Erythroblast (primary cell): ENCODE data around the gene ILF3.

Experiments
- DNase-seq, 2 experiments: peaks; one replicate each; lab custom pipeline; 2025; lab: John Stamatoyannopoulos, UW
- GATA1 ChIP-seq: IDR thresholded peaks from 2 replicates; pipeline ENCODE4 v1.6.1; 2011; ENCODE audit warnings: low read depth, mild to moderate bottlenecking, control low read depth, low read length, moderate library complexity
- POLR2A ChIP-seq: IDR thresholded peaks from 2 replicates; pipeline ENCODE4 v1.6.1; 2011; ENCODE audit warnings: mild to moderate bottlenecking, low read length

ILF3 gene

DNA sequence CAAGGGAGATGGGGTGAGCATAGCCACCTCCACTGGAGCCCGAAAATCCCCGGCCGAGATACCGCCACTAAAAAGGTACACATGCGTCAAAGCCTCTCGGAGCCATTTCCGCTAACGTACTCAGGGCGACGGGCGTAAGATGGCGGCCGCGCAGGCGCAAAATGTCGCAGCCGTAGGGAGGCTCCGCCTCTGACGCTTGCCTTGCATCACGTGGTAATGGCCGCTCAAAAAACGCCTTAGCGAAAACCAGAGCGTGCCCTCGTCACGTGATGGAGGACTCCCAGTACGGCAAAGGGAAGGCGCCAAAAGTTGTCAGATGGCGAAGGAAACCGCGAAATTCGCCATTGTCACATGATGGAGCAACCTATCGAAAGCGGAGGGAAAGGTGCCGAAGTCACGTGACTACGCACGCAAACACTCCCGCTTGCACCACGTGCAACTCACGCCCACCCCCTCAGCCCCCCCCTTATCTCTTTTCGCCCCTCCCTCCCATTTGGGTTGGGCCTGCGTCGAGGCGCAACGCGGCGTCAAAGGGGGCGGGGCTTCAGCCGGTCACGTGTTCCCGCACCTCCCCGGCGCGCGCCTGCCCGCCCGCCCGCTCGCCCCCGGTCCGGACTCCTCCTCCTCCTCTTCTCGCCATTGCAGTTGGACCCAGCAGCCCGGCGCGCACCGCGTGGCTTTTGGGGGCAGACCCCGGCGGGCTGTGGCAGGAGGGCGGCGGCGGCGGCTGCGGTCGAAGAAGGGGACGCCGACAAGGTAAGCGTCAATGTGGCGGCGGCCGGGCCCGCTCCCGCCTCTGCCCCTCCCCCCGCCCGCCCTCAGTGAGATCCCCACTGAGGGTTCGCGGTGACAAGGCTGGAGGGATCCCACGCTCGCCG is at the start of gene ILF3:
TSS of gene ILF3 (plus strand) at position 615 of the 878 bp plus-strand sequence. CDS start 16,260 bp downstream, outside the sequence.
- TF ChIP-seq GATA1 (peak; percentile 28), POLR2A (peak; percentile 99)
- DNase-seq = peak; percentile 100

DNA sequence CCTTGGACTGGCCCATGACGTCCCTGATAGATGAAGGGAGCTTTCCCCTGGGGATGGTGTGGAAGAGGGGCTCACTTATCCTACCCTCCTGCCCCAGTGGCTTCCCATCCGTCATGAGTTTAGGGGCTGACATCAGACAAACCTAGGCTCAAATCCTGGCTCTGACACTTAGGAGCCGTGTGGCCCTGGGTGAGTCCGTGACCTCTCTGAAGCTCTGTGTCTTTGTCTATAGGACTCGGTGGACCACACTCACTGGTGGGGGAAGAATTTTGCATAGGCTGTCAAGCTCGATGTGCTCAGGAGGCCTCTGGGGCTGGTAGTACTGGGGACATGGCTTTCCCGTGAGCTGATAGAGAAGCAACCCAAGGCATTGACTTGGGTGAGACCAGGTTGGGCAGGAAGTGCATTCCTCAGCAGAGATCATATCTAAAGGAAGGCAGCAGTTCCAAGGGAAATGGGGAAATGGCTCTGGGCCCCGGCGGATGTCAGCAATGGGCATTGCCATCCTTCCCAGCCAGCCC is 49.6 kb upstream of the ILF3 start:
- no peak for DNase-seq
- no peak for TF ChIP-seq POLR2A
- no peak for TF ChIP-seq GATA1

DNA sequence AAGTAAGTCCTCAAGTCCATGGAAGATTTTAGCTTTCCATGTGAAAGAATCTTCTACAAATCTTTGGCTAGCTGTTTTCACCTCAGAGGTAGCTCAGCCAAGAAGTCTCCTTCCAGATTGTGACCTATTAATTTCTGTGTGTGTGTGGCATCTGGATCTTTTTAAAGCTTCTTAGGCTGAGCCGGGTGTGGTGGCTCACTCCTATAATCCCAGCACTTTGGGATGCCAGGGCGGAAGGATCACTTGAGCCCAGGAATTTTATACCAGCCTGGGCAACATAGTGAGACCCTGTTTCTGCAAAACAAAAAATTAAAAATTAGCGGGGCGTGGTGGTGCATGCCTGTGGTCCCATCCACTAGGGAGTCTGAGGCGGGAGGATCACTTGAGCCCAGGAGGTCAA is 42.2 kb upstream of the ILF3 start:
- no peak for DNase-seq
- TF ChIP-seq POLR2A = no peak
- TF ChIP-seq GATA1 = no peak

DNA sequence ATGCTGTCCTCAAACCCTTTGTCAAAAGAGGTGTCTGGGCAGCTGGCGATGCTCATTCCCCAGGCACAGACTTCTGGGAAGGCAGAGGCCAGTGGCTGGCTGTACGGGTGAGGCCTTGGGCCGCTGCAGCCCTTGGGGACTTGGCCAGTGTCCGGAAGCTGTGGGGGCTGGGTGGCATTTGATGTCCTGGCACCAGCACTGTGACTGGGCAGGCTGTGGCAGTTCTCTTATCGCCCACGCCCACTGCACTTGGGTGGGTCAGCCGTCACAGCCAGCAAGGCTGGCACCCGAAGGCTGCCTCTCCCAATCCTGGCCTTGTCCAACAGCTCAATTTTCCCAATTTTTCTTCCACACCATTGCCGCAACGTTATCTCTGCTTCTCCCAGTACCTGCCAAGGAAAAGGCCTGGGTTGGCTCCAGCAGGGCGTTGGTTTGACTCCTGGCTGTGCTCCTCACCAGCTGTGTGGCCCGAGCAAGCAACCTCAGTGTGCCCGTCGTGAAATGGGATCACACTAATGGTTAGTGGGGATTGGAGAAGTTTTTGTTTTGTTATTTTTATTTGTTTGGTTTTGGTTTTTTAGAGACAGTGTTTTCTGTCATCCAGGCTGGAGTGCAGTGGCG is 41.5 kb upstream of the ILF3 start:
- DNase-seq = no peak
- TF ChIP-seq POLR2A = peak; percentile 67
- no peak for TF ChIP-seq GATA1

DNA sequence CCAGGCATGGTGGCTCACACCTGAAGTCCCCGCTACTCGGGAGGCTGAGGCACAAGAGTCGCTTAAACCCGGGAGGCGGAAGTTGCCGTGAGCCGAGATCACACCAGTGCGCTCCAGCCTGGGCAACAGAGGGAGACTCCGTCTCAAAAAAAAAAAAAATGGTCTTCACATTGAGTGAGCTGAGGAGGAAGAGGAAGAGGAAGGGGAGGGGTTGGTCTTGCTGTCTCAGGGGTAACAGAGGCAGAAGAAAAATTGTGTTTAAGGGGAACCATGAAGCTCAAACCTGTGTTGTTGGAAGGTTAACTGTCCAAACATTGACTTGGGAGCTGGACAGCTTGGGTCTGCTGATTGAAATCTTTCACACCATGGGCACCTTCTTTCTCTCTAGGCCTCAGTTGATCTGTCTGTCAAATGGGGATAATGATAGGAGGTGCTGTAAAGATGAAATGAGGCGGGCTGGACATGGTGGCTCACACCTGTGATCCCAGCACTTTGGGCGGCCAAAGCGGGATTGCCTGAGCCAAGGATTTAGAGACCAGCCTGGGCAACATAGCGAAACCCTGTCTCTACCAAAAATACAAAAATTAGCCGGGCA is 38.6 kb upstream of the ILF3 start:
- DNase-seq = no peak
- no peak for TF ChIP-seq POLR2A
- no peak for TF ChIP-seq GATA1

DNA sequence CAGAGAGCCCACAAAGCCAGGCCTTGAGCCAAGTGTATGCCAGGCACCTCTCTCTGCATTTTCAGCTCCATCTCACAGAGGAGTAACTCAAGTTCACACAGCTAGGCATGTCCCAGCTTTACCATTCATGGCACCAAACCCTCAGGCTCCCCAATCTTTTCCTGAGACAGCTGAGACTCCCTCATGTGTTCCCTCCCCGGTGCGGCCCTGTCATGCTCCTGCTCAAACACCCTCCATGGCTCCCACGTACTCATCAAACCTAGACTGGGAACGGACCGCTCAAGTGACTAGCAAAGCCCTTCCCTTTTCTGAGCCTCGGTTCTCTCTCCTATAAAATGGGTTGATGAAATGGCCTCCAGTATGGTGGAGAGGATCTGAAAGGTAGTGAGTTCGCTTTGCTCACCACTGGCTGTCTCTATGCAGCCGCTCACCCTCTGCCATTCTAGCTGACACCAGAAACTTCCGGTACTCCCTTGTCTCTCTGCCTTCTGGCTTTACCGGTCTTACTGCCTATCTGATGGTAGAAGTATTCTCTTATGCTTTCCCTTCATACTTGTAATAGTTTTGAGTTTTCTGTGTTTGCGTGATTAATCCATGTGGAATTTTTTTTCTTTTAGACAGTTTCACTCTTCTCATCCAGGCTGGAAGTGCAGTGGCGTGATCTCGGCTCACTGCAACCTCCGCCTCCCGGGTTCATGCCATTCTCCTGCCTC is 36.6 kb upstream of the ILF3 start:
- peak; percentile 33 for TF ChIP-seq POLR2A
- no peak for TF ChIP-seq GATA1
- DNase-seq = no peak

DNA sequence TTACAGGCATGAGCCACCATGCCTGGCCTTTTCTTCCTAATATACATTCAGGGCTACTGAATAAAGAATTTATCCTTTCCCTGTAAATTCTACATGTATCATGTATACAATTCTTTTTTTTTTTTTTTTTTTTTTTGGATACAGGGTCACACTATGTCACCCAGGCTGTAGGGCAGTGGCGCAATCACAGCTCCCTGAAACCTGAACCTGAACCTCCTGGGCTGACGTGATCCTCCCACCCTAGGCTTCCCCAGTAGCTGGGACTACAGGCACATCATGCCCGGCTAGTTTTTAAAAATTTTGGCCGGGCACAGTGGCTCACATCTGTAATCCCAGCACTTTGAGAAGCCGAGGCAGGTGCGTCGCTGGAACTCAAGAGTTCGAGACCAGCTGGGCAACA is 35.3 kb upstream of the ILF3 start:
- DNase-seq = no peak
- TF ChIP-seq GATA1 = no peak
- no peak for TF ChIP-seq POLR2A

DNA sequence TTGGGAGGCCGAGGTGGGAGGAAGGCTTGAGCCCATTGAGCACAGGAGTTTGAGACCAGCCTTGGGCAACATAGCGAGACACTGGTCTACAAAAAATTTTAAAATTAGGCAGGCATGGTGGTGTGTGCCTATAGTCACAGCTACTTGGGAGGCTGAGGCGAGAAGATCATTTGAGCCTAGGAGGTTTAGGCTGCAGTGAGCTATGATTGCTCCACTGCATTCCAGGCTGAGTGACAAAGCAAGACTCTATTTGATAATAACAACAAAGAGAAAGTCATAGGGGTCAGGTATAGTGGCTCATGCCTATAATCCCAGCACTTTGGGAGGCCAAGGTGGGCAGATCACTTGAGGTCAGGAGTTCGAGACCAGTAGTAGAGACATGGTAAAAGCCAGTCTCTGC is 33.4 kb upstream of the ILF3 start:
- TF ChIP-seq POLR2A (no peak), GATA1 (no peak)
- DNase-seq = no peak

DNA sequence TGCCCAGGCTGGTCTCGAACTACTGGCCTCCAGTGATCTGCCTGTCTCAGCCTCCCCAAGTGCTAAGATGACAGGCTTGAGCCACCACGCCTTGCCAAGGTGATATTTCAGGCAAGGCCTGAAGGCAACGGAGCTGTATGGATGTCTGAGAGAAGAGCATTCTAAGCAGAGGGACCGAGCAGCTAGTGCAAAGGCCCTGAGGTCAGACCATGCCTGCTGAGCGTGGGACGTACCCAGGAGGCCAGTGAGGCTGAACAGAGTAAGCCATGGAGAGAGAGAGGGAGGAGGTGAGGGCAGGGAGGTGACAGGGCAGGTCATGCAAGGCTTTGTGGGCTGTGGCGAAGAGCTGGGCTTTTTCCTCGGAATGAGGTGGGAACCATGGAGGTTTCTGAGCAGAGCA is 32.2 kb upstream of the ILF3 start:
- TF ChIP-seq POLR2A (no peak), GATA1 (no peak)

DNA sequence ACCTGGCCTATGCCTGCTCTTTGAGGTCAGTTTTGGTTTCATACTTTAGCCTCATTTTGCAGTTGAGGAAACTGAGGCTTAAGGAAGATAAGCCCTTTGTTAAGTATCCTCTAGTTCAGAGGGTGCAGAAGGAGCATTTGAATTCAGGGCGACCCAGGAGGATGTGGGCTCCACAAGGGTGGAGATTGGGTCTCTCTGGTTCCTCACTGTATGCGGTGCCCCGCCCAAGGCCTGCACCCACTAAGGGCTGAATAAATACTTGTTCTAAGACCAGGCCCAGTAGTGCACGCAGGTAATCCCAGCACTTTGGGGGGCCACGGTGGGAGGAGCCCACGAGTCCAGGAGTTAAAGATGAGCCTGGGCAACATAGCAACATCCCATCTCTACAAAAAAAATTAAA is 29.6 kb upstream of the ILF3 start:
- DNase-seq = no peak

More for the DNA sequence above, 32.2 kb upstream of the ILF3 start:
- no peak for DNase-seq

DNA sequence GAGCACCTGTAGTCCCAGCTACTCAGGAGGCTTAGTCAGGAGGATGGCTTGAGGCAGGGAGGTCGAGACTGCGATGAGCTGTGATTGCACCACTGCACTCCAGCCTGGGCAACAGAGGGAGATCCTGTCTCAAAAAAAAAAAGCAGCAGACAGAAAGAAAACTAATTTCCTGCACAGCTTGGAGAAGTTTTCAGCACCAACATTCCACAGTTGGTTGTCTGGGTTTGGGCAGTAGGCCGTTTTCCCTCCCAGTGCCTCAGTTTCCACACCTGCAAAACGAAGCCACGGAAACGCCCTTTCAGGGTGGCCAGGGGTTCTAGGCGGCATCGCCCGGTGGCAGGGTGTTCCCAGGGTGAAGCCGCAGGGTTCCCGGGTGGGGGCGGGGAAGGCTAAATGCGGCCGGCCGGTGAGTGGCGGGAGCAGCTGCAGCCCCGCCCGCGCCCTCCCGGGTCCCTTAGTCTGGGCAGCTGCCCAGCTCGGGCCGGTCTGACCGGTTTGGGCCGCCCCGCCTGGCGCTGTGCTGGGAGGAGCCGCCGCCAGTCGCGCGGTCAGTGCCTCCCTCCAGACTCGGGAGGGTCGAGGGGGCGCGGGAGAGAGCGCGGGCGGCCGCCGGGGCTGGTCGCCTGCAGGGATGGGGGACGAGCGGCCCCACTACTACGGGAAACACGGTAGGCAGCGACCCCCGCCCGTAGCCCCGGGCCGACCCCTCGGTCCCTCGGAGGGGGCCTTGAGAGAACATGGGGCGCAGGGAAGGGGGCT is 29.0 kb upstream of the ILF3 start, which contains the start of gene SLC44A2:
TSS of gene SLC44A2 (plus strand) at position 551 of the 759 bp plus-strand sequence. CDS start at position 632, 81 bp downstream.
- TF ChIP-seq GATA1 = no peak
- TF ChIP-seq POLR2A = no peak
- peak; percentile 42 to 53 for DNase-seq

More for the DNA sequence above, 29.6 kb upstream of the ILF3 start:
- TF ChIP-seq POLR2A (no peak), GATA1 (no peak)

DNA sequence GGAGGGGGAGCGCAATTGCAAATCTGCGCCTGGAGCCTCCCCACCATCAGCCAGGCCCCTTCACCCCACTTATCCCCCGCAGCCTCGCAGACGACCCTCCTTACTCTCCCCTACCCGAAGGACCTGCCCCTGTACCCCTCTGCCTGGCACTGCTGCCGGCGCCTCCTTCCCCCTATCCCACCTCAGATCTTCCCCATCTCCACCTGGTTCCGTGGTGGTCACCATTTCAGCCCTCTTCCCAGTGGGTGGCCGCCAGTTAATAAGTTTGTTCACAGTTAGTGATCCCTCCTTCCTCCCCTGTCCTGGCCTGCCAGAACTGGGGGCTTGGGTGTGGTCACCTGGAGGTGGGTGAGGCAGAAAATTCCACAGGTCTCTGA is 28.4 kb upstream of the ILF3 start:
- no peak for DNase-seq

DNA sequence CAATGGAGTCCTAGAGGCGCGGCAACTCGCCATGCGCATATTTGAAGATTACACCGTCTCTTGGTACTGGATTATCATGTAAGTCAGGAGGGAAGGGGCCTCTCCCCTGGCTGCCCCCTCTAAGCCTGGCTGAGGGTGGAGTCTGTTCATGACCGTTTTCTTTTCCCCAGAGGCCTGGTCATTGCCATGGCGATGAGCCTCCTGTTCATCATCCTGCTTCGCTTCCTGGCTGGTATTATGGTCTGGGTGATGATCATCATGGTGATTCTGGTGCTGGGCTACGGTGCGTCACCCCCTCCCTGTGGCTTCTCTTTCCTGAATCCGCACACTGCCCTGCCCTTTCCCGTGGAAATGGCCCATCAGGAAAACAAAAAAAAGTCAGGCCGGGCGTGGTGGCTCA is 22.3 kb upstream of the ILF3 start:
- DNase-seq = no peak
- TF ChIP-seq GATA1 (no peak), POLR2A (no peak)

More for the DNA sequence above, 28.4 kb upstream of the ILF3 start:
- no peak for TF ChIP-seq GATA1
- no peak for TF ChIP-seq POLR2A
